CD4-positive, alpha-beta T cell treated with Interleukin-15 for 1 hour (primary cell): ENCODE data around the gene CAP1.

Experiments
- DNase-seq: peaks from one replicate; pipeline ENCODE4 v3.0.0-alpha.2; 2020

The CAP1 gene

DNA sequence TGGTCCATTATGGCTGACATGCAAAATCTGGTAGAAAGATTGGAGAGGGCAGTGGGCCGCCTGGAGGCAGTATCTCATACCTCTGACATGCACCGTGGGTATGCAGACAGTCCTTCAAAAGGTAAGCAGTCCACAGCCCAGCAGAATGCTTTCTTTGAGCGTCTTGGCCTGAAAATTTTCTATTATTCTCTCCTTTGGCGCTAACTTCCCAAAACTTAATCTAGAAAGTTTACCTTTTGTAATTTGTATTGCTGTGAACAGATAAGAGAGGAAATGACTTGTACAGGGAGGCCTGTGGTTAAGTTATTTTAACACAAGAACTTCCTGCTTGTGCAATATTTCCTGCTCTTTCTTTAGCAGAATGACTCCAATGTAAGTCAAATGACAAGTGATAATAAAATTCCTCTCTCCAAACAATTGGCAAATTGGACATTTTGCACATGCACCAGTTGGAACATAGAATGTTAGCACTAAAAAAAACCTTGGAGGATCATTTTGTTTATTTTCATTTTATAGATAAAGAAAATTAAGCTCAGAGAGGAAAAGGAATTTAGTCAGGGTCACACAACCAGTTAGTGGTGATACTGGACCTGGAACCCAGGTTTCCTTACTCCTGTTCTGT lies 18.9 kb downstream of the CAP1 start:
- no peak for DNase-seq

- no peak for DNase-seq
Measured at GRCh38 chr1:40059960-40060750, 19.6 kb downstream of the CAP1 start.

DNA sequence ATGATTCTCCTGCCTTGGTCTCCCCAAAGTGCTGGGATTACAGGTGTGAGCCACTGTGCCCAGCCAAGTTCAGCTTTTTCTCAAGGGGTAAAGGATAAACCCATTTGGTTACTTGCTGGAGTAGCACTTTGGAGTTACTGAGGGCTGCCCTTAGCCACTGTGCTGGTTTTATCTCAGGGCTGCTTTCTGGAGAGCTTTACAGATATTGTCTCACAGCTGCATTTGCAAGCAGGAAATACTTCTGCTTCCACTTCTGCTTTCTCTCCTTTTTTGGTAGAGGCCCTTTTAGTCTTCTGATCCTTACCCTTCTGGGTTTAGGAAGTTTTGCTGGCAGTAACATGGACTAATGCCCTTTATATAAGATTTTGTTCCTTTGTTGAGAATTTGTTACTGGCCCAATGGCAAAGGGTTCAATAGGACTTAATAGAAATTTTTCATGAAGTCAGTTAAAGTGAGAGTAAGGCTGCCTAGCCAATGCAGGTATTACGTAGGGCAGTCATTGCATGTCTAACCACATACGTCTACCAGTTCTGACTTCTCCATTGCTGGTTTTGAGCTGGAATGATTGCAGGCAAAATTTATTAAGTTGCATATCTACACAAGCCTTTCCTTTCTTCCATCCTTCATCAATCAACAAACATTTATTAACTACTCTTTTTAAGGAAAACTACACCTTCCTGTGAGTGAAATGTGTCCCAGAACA lies 24.4 kb downstream of the CAP1 start:
- DNase-seq, result peak; percentile 31

GRCh38 chr1:40067023-40067422 lies 26.5 kb downstream of the CAP1 start:
- no peak for DNase-seq

DNA sequence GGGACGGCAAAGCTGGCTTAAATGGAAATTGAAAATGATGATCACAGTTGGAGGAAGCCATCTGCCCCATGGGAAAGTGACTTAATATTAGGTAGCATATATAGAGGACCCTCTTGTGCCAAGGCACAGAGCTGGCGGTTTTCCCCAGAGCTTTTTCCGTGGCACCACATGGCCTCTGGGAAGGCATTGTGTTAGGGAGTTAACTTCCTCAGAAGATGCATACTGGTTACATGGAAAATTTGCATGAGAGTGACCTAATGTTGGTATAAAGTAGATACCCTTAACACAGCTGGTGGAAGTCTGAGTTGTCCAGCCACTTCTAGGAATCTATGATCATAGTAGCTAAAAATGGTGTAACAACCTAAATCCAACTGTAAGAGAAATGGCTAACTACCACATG lies 27.3 kb downstream of the CAP1 start:
- no peak for DNase-seq

DNA sequence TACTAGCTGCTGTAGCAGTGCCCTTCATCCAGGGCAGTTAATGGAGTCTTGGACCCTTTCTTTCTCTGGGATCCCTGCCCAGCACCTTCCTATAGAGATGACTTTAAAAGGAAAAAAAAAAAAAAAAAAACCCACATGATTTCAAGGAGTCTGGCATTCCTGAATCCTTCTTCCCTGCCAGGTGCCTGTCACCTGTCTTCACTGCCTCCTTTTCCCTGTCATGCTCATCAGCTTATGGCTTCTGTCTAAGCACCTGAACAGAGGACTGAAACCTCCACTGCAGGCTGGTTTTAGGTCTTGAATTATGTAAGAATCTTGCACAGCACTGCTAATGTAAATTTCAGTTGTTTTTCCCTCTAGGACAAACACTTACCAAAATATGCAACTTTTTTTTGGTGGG lies 31.6 kb downstream of the CAP1 start:
- DNase-seq, result no peak

DNA sequence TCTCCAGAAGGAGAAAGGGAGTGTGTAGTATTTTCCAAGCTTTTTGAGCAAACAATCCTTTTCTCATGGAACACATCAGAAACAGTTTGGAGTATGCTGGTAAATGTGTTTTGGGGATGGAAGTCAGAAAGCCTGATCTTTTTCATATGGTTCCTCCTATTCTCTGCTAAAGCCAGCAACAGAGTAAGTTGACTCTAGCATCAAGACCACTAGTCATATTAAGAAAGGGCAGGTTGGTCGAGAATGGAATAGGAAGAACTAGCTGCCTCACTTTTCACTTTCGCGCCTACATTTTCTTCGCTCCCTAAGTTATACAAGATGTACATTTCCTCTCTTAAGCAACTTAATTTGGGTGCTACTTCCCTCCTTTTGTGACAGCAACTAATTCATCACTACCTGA lies 32.5 kb downstream of the CAP1 start:
- DNase-seq, result no peak

GRCh38 chr1:40075266-40075665 lies 34.7 kb downstream of the CAP1 start:
- no peak for DNase-seq

DNA sequence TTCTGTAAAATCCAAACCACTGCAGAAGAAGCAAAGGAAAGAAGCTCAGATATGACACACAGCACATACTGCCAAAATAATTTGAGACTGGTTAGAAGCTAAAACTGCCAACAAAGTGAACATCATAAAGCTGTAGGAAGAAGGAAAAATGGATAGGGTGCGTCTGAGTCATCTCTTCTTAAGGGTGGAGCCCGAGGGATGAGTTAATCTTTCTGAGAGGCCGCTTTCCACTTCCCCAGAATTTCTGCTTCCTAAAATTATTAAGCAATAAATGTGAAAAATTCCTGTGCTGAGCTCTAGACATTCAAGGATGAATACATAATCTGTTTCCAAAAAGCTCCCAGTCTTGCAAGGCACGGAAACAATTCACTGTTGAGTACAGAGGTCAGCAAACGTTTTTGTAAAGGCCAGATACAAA lies 36.4 kb downstream of the CAP1 start:
- DNase-seq, result no peak

DNA sequence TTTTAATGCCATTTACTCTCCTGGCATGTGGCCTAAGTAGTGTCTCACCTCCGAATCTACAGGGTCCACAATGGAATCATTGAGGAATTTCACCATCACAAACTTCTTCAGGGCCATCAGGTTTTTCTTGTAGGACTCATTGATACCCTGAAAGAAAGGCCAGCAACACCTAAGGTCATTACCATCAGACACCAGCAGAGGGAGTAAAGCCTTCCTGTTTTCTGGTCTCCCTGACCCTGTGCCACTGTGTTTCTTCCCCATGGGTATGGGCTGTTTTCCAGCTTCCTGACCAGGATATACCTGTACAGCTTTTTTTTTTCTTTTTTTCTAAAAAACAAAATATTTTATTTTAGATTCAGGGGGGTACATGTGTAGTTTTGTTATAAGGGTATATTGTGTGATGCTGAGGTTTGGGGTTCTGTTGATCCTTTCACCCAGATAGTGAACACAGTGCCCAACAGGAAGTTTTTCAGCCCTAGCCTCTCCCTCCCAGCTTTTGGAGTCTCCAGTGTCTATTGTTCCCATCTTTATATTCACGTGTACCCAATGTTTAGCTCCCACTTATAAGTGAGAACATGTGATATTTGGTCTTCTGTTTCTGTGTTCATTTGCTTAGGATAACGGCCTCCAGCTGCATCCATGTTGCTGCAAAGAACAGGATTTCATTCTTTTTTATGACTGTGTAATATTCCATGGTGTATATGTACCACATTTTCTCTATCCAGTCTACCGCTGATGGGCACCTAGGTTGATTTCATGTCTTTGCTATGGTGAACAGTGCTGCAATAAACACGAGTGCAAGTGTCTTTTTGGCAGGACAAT lies 38.2 kb downstream of the CAP1 start:
- DNase-seq, result peak; percentile 44

DNA sequence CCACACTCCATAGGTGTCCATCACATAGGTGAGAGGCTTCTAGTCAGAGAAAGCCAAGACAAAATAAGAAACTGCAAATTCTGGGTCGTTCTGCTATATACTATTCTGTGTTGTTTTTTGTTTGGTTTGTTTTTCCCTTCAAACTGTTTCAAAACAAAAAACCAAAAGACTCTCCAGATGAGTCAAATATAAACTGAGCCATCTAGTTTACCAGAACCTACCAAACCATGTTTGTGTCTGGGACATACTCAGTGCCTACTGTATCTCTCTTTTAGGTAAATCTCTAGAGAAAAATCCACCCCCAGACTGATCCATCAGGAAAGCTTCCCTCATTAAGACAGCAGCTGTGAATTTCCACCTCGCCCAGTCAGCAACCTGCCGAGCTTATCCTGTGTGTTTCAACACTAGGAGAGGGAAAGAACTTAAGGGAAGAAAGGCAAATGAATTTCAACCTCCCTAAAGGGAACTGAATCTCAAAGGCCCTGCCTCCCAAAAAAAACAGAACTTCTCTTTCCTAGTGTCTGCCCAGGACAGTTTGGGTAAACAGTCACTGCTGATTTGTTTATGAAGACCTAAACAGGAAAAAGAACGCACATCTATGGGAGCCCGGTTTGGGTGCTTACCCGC lies 39.4 kb downstream of the CAP1 start:
- no peak for DNase-seq

GRCh38 chr1:40081871-40082270 lies 41.3 kb downstream of the CAP1 start:
- DNase-seq, result no peak

DNA sequence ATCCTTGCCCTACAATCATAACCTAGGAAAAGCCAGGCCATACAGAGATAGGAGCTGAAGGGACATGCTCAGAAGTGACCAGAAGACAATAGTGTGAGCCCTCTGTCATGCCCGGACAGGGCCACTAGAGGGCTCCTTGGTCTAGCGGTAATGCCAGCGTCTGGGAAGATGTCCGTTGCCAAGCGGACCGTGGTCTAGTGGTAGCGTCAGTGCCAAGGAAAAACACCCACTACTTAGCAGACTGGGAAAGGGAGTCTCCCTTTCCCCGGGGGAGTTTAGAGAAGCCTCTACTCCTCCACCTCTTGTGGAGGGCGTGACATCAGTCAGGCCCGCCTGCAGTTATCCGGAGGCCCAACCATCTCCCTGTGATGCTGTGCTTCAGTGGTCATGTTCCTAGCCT lies 44.2 kb downstream of the CAP1 start:
- DNase-seq, result peak; percentile 49

DNA sequence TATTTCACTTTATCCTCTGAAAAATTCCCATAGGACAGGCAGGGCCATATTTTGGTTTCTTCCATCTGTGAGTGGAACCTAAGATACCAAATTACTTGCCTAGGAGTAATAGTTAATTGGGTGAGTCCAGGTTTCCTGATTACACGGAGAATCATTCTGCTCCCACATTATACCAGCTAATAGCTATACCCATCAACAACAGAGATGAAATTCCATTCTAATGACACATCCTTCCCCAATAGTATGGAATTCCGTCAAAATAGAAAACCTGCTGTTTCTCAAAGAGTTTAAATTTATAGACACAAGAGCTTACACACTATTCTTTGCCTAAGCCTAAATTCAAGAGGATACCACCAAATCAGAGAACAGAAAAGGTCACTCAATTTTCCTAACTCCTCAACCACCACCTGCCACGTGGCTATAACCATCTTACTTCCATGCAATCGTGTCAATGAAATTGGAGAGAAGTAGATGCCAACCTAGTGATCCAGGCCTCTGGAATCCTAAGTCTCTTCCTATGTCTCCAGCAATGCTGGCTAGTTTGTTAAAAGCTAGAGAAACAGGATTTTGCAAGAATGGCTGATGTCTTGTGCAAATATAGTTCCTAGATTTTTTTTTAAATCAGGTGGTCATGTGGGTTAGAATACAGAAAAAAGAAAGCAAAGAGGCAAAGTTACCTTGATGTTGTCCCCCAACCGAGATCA lies 50.3 kb downstream of the CAP1 start:
- no peak for DNase-seq

GRCh38 chr1:40092241-40092640 lies 51.7 kb downstream of the CAP1 start:
- DNase-seq, result no peak

DNA sequence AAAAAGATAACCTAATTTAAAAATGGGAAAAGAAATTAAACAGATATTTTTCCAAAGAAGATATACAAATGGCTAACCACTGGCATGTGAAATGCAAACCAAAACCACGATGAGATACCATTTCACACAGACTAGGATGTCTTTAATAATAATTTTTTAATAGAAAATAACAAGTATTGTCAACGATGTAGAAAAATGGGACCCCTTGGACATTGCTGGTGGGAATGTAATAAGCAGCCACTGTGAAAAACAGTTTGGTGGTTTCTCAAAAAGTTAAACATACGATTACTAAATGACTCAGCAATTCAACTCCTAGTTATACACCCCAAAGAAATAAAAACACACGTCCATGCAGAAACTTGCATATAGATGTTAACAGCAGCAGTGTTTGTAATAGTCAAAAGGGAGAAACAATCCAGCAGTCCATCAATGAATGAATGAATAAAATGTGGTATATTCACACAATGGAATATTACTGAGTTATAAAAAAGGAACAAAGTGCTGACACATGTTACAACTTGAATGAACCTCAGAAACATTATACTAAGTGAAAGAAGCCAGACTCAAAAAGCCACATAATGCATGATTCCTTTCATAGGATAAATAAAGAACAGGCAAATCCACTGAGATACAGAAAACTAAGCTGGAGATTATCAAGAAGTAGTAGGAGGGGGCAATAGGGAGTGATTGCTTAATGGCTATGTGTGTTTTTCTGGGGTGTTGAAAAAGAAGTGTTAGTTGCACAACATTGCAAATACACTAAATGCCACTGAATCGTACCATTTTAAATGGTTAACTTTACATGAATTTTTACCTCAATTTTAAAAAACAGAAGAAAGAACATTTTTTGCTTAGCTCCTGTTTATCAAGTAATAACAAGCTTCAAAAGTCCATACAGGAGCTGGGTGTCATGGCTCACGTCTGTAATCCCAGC lies 52.4 kb downstream of the CAP1 start:
- no peak for DNase-seq

GRCh38 chr1:40094466-40095110 lies 54.1 kb downstream of the CAP1 start:
- no peak for DNase-seq

DNA sequence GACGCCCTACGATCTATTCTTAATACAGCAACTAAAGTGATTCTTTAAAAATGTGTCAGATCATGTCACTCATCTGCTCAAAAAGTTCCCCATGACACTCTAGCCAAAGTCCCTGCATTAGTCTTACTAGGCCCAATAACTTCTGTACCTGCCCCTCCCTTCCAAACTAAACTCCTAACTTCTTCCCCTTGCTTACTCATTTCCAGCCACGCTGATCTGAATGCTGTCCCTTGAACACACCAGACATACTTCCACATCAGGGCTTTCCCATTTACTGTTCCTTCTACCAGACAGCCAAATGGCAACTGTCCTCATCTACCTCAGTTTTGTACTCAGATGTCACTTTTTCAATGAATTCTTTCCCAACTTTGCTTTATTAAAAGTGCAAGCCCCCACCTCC lies 55.3 kb downstream of the CAP1 start:
- DNase-seq, result no peak

DNA sequence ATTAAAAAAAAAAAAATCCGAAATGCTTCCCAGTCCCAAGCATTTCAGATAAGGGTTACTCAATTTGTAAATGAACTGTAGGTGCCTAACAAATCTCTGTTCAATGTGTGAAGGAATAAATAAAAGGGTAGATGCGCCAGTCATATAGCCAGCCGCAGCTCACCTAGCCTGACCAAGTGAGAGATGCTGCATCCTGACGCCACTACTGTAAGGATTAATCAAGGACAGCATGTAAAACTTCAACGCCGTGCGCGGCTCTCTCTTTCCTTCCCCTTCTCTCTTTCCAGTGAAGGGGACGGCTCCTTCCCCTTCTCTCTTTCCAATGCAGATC lies 56.1 kb downstream of the CAP1 start:
- DNase-seq, result no peak

- DNase-seq, result peak; percentile 77
Measured at GRCh38 chr1:40096977-40097782, 56.7 kb downstream of the CAP1 start, which contains the start of gene PPT1. PPT1 (minus strand) TSS chr1:40097252; CDS start chr1:40097238, 14 bp downstream.
